T-cell (primary cell): Measurements from ENCODE around the gene SOD3. TPM values are rescaled to one million over a fixed set of nuclear protein-coding genes. Genes with fewer than 3 reads are reported as not detected.

ENCODE experiments used
- ATAC-seq, 4 experiments: fragments of 200-7000 bp in 3 of 4; fragments of 150-1000 bp in 1 of 4; cut with Tn5 transposase; replicated peaks in 1 of 4; 1 replicate in 3 of 4; 2 replicates in 1 of 4; pipeline ENCODE4 v1.10.0; 2021; ENCODE audit warnings: moderate library complexity in 3 of 4, mild to moderate bottlenecking in 2 of 4, moderate number of reproducible peaks in 1 of 4
- CTCF ChIA-PET, 2 donors: fragments of 300-600 bp; sonication (Branson Sonifier 250); formaldehyde crosslinking; loops; one replicate each; lab custom pipeline; 2022; ENCODE audit warnings: antibody characterized with exemption in 2 of 2; lab: Charles Lee
- POLR2A ChIA-PET, 2 donors: fragments of 300-600 bp; sonication (Branson Sonifier 250); formaldehyde crosslinking; loops; one replicate each; lab custom pipeline; 2022; ENCODE audit warnings: antibody characterized with exemption in 2 of 2; lab: Charles Lee
- DNase-seq, 35 experiments: peaks; one replicate each; pipeline versions ENCODE4 v3.0.0 to v3.0.0-alpha.2; 2013 to 2023
- H3K27ac ChIP-seq: one replicate; pipeline ENCODE4 v1.5.1; 2013; ENCODE audit warnings: low read length
- H3K27me3 ChIP-seq, 2 experiments: replicated peaks in 1 of 2; 1 replicate in 1 of 2; 2 replicates in 1 of 2; pipeline versions ENCODE4 v1.6.1 to v1.7.0; 2013; ENCODE audit warnings: low read length in 1 of 2, mixed read lengths in 1 of 2; ENCODE audit not compliant: control insufficient read depth in 2 of 2, insufficient read depth in 2 of 2; ENCODE audit errors: extremely low read depth in 1 of 2
- H3K36me3 ChIP-seq, 2 donors: 1 replicate in 1 of 2; 2 replicates in 1 of 2; pipeline versions ENCODE4 v1.6.1 to v1.7.0; 2013; ENCODE audit warnings: low read length in 1 of 2; ENCODE audit not compliant: control insufficient read depth in 2 of 2, insufficient read depth in 1 of 2; ENCODE audit errors: extremely low read depth in 1 of 2
- H3K4me1 ChIP-seq, 2 experiments: 1 replicate in 1 of 2; 2 replicates in 1 of 2; pipeline versions ENCODE4 v1.6.1 to v1.7.0; 2013; ENCODE audit warnings: low read length in 2 of 2, mixed read lengths in 1 of 2; ENCODE audit not compliant: insufficient read depth in 2 of 2, control insufficient read depth in 1 of 2; ENCODE audit errors: extremely low read depth in 1 of 2
- H3K4me3 ChIP-seq, 2 donors: 1 replicate in 1 of 2; 2 replicates in 1 of 2; pipeline versions ENCODE4 v1.5.1 to v1.7.0; 2013; ENCODE audit warnings: mild to moderate bottlenecking in 2 of 2, low read length in 1 of 2, moderate library complexity in 1 of 2; ENCODE audit not compliant: control insufficient read depth in 1 of 2; ENCODE audit errors: extremely low read depth in 1 of 2
- H3K9me3 ChIP-seq: 2 replicates; pipeline ENCODE4 v1.7.0; 2013
- H3K27ac Mint-ChIP-seq, 2 donors: one replicate each; pipeline ENCODE4 v1.8.0; 2020 to 2021; ENCODE audit warnings: mild to moderate bottlenecking in 2 of 2, mixed read lengths in 2 of 2
- H3K27me3 Mint-ChIP-seq, 2 donors: one replicate each; pipeline ENCODE4 v1.8.0; 2021 to 2022; ENCODE audit warnings: mixed read lengths in 2 of 2
- H3K36me3 Mint-ChIP-seq: one replicate; pipeline ENCODE4 v1.8.0; 2021; ENCODE audit warnings: mixed read lengths
- H3K4me1 Mint-ChIP-seq, 3 donors: one replicate each; pipeline ENCODE4 v1.8.0; 2020 to 2022; ENCODE audit warnings: mixed read lengths in 3 of 3, mild to moderate bottlenecking in 1 of 3
- H3K4me3 Mint-ChIP-seq, 3 donors: one replicate each; pipeline ENCODE4 v1.8.0; 2020 to 2022; ENCODE audit warnings: mild to moderate bottlenecking in 3 of 3, mixed read lengths in 3 of 3, moderate library complexity in 3 of 3
- H3K9me3 Mint-ChIP-seq, 3 donors: one replicate each; pipeline ENCODE4 v1.8.0; 2020 to 2022; ENCODE audit warnings: mixed read lengths in 3 of 3
- WGBS: methylation state at CpG from one replicate; pipeline ENCODE4 v1.1.5; 2013; ENCODE audit warnings: missing lambda C conversion rate; ENCODE audit not compliant: insufficient coverage; 5-methylcytosine and 5-hydroxymethylcytosine counted together
- total RNA-seq, 35 experiments: library from RNA in 6 of 35; stranded (reverse) in 6 of 35; fragments of 120-200 nt in 1 of 35; gene quantifications; one replicate each; pipeline versions ENCODE4 v1.2.1 to v1.2.4 and lab custom pipeline; 2013 to 2026

Gene SOD3
- total RNA-seq, 5 donors from 2014 or later (not counting 1 experiment from before 2014, with no cell fraction given): 0.23 to 0.35 (median 0.28) TPM; not detected in 2

DNA sequence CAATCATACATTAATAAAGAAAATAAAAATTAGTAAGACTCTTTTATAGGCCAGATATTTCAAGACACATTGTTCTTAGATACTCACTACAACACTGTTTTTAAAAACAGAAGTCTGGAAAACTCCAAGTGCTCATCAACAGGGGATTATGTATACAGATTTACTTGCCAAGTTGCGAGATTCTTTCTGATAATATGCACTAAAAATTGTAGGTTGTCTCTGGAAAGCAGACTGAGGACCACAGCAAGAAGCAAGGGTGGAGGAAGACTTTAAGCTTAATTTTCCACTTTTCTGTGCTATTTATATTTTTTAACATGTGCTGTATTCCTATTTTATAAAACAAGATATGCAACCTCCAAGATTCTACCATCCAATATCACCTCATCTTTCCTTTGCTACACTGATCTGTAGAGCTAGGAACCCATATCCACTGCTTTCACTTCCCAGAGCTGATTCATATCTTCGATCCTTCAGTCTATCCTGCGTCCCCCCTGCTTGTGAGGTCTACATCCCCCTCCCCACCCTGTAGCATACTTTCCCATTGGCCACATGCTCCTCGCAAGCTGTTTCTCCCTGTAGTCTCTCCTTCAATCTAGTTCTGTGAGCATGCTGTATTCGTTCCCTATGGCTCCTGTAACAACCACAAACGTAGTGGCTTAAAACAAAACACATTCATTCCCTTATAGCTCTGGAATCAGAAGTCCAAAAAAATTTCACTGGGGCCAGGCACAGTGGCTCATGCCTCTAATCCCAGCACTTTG is 15.7 kb downstream of the SOD3 start:
- H3K27ac Mint-ChIP-seq: no peak overlapping the region
- no peaks in the 10 kb centered on the region for H3K27me3 ChIP-seq
- no peaks in the 10 kb centered on the region for H3K36me3 ChIP-seq
- H3K4me3 Mint-ChIP-seq: no peak overlapping the region
- ChIA-PET CTCF (no interaction called here), POLR2A (no interaction called here)
- ATAC-seq (no peak), DNase-seq (no peak)
- H3K4me1 ChIP-seq: no peaks in the 10 kb centered on the region
- no peaks in the 10 kb centered on the region for H3K36me3 Mint-ChIP-seq
- WGBS: 78% methylated on average over 5 of the region's 6 CpGs
- no peaks in the 10 kb centered on the region for H3K9me3 ChIP-seq
- H3K9me3 Mint-ChIP-seq: peaks cover 4 to 8% (median 4%) of the 10 kb centered on the region in 3 donors
- peaks cover 2 to 9% of the 10 kb centered on the region in 2 donors for H3K27me3 Mint-ChIP-seq
- no peaks in the 10 kb centered on the region for H3K4me1 Mint-ChIP-seq
- H3K4me3 ChIP-seq: no peak overlapping the region
- no peak overlapping the region for H3K27ac ChIP-seq

- Histone ChIP-seq H3K27me3 (peaks cover 0 to 3% of the 10 kb centered on the region in 2 experiments), H3K9me3 (no peaks in the 10 kb centered on the region), H3K4me1 (no peaks in the 10 kb centered on the region), H3K4me3 (no peak overlapping the region), H3K36me3 (no peaks in the 10 kb centered on the region), H3K27ac (no peak overlapping the region)
- POLR2A ChIA-PET: no interaction called here
- Mint-ChIP-seq H3K27me3 (peaks cover 2 to 9% of the 10 kb centered on the region in 2 donors), H3K36me3 (no peaks in the 10 kb centered on the region), H3K9me3 (peaks cover 4 to 15% (median 4%) of the 10 kb centered on the region in 3 donors), H3K27ac (no peak overlapping the region), H3K4me1 (no peaks in the 10 kb centered on the region), H3K4me3 (no peak overlapping the region)
- no peak for ATAC-seq
- DNase-seq: no peak
- CTCF ChIA-PET: interaction anchor here in 1 of 2 donors (0.6 kb wide), 1 partner anchor 340 kb away, joined by 3 read pairs; no protein-coding TSS in a partner anchor
- WGBS: 40% methylated on average over 1 of the region's 2 CpGs
These were observed 18.4 kb downstream of the SOD3 start for GRCh38 chr4:24813732-24814131.

GRCh38 chr4:24816797-24817196 is 21.4 kb downstream of the SOD3 start:
- ChIA-PET CTCF (no interaction called here), POLR2A (no interaction called here)
- H3K27ac Mint-ChIP-seq: no peak overlapping the region
- Histone ChIP-seq H3K9me3 (no peaks in the 10 kb centered on the region), H3K36me3 (no peaks in the 10 kb centered on the region), H3K4me1 (no peaks in the 10 kb centered on the region), H3K4me3 (no peak overlapping the region), H3K27me3 (peaks cover 0 to 3% of the 10 kb centered on the region in 2 experiments), H3K27ac (no peak overlapping the region)
- no peaks in the 10 kb centered on the region for H3K36me3 Mint-ChIP-seq
- no peaks in the 10 kb centered on the region for H3K4me1 Mint-ChIP-seq
- no peak for DNase-seq
- peaks cover 4 to 15% (median 4%) of the 10 kb centered on the region in 3 donors for H3K9me3 Mint-ChIP-seq
- no peak overlapping the region for H3K4me3 Mint-ChIP-seq
- 81% methylated on average over 18 of the region's 18 CpGs for WGBS
- H3K27me3 Mint-ChIP-seq: peaks cover 0 to 2% of the 10 kb centered on the region in 2 donors
- no peak for ATAC-seq

GRCh38 chr4:24820541-24820940 is 25.2 kb downstream of the SOD3 start:
- Histone ChIP-seq H3K27me3 (peaks cover 0 to 3% of the 10 kb centered on the region in 2 experiments), H3K27ac (no peak overlapping the region), H3K4me3 (no peak overlapping the region), H3K4me1 (no peaks in the 10 kb centered on the region), H3K9me3 (no peaks in the 10 kb centered on the region), H3K36me3 (no peaks in the 10 kb centered on the region)
- Mint-ChIP-seq H3K4me3 (no peak overlapping the region), H3K27ac (no peak overlapping the region), H3K4me1 (no peaks in the 10 kb centered on the region), H3K36me3 (no peaks in the 10 kb centered on the region), H3K9me3 (peaks cover 0 to 7% (median 0%) of the 10 kb centered on the region in 3 donors), H3K27me3 (no peaks in the 10 kb centered on the region)
- CTCF ChIA-PET: no interaction called here
- no peak for DNase-seq
- no peak for ATAC-seq
- POLR2A ChIA-PET: no interaction called here

DNA sequence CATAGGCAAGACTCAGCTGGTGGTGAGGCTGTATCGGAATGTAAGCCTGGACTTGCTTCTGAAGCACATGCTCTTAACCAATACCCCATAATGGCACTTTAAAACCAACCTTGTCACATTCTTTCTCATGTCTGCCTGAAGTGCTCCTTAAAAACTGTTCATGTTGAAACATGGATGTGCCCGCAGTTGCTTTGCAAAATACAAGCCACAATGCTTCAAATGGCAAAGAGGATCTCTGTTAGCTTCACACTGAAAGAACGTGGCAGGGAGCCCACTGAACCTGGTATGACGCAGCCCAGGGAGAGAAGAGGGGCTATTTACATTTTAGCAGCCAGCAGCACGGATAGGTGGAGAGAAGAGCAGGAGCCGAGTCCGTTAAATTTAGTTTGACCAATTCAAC is 29.3 kb downstream of the SOD3 start:
- no peak overlapping the region for H3K4me3 ChIP-seq
- ATAC-seq (no peak), DNase-seq (no peak)
- no peaks in the 10 kb centered on the region for H3K9me3 ChIP-seq
- H3K4me1 ChIP-seq: no peaks in the 10 kb centered on the region
- H3K27ac Mint-ChIP-seq: no peak overlapping the region
- H3K27me3 Mint-ChIP-seq: peaks cover 0 to 5% of the 10 kb centered on the region in 2 donors
- H3K36me3 ChIP-seq: no peaks in the 10 kb centered on the region
- H3K4me3 Mint-ChIP-seq: no peak overlapping the region
- ChIA-PET CTCF (interaction anchor here in 1 of 2 donors (0.6 kb wide), 1 partner anchor 43 kb away, joined by 3 read pairs; no protein-coding TSS in a partner anchor), POLR2A (no interaction called here)
- WGBS: 58% methylated on average over 2 of the region's 7 CpGs
- no peak overlapping the region for H3K27ac ChIP-seq
- peaks cover 0 to 3% of the 10 kb centered on the region in 2 experiments for H3K27me3 ChIP-seq
- H3K36me3 Mint-ChIP-seq: no peaks in the 10 kb centered on the region
- H3K9me3 Mint-ChIP-seq: peaks cover 0 to 4% (median 0%) of the 10 kb centered on the region in 3 donors
- no peaks in the 10 kb centered on the region for H3K4me1 Mint-ChIP-seq

GRCh38 chr4:24831637-24832036 is 36.3 kb downstream of the SOD3 start:
- H3K36me3 ChIP-seq: no peaks in the 10 kb centered on the region
- no peaks in the 10 kb centered on the region for H3K9me3 ChIP-seq
- WGBS: no CpG with 5 or more reads among the region's 3 CpGs
- Mint-ChIP-seq H3K4me3 (no peak overlapping the region), H3K36me3 (no peaks in the 10 kb centered on the region), H3K9me3 (no peaks in the 10 kb centered on the region), H3K27ac (no peak overlapping the region), H3K27me3 (peaks cover 0 to 5% of the 10 kb centered on the region in 2 donors), H3K4me1 (no peaks in the 10 kb centered on the region)
- ChIA-PET CTCF (no interaction called here), POLR2A (interaction anchor here in 1 of 2 donors (0.6 kb wide), 1 partner anchor 11 kb away, joined by 4 read pairs; no protein-coding TSS in a partner anchor)
- ATAC-seq (no peak), DNase-seq (no peak)
- no peak overlapping the region for H3K27ac ChIP-seq
- no peak overlapping the region for H3K4me3 ChIP-seq
- peaks cover 0 to 3% of the 10 kb centered on the region in 2 experiments for H3K27me3 ChIP-seq
- no peaks in the 10 kb centered on the region for H3K4me1 ChIP-seq
